ENCODE measurements around the gene IRAK3.

DNA sequence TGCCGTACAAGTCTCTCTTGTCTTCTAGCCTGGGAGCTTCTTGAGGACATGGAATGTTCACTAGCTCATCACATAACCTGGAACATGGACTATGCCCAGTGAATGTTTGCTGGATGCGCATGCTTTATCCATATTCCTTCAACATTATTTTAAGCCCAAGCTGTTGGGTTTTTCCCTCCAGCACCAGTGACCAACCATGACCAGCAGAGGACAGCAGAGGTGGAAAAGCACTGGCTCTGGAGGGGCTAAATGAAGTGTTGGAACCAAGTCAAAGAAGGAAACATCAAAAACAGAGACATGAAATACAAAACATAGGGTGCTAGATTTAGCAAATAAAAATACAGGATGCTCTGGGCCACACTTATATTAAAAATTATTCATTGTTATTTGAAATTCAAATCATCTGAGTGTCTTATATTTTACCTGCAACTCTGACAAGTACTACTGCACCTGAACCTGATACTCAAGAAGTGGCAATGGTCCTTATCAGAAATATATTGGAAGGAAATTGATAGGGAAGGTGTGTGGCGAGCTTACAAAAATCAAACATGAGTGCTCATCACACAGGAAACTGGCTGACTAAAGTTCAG, 90.2 kb downstream of the IRAK3 start:
- TF ChIP-seq, protein P1, sequence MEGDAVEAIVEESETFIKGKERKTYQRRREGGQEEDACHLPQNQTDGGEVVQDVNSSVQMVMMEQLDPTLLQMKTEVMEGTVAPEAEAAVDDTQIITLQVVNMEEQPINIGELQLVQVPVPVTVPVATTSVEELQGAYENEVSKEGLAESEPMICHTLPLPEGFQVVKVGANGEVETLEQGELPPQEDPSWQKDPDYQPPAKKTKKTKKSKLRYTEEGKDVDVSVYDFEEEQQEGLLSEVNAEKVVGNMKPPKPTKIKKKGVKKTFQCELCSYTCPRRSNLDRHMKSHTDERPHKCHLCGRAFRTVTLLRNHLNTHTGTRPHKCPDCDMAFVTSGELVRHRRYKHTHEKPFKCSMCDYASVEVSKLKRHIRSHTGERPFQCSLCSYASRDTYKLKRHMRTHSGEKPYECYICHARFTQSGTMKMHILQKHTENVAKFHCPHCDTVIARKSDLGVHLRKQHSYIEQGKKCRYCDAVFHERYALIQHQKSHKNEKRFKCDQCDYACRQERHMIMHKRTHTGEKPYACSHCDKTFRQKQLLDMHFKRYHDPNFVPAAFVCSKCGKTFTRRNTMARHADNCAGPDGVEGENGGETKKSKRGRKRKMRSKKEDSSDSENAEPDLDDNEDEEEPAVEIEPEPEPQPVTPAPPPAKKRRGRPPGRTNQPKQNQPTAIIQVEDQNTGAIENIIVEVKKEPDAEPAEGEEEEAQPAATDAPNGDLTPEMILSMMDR (IDR thresholded peaks at IDR 0.05), result peak; percentile 59
- TF ChIP-seq ZFX (IDR thresholded peaks at IDR 0.05; ENCODE audit: borderline replicate concordance), result no peak

Measured in 22Rv1 (cell line).